Iris pigment epithelial cell (primary cell): ENCODE results near the gene CDH18.

Experiments used
- DNase-seq: peaks from one replicate; pipeline ENCODE4 v3.0.0-alpha.2; 2011; ENCODE audit warnings: low read depth

CDH18 gene

DNA sequence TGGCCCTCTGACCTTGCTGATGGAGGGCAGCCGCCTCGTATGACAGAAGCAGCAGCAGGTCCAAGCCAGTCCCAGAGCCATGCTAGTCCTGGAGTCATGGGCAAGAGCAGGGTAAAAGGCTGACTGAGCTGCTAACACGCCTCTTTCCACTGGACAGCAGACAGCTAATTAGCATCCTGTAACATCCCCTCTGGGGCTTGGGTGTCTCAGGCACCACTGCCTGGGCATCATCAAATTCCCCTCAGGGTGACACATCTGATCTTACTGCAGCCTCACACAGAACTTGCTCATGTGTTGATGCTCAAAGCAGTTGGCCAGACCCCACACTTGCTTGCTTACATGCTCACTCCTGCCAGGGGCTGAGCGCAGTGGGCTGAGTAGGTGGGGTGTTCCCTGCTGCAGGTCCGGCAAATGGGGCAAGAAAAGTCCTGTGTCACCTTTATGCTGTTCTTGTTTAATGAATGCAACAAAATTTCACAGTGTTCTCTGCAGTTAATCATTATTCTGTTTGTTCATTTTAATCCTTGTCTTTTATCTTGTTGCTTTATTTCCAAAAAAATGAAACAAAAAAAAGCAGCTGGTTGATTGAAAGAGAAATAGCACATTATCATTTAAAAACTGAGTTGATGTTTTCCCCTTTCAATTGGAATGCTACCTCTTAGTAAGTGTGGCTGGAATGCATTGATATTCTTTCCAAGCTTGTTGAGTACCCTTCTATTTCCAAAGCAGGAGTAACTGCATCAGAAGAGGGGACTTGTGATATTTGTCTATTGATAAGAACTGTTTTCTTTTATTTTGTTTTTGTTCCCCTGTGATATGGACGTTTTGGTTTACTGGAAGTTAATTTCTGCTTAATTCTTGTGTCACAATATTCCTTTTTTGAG, 254.1 kb downstream of the CDH18 start:
- DNase-seq, result no peak

- no peak for DNase-seq
These were observed 259.4 kb downstream of the CDH18 start for GRCh38 chr5:19728571-19728970.

- no peak for DNase-seq
These were observed 268.9 kb downstream of the CDH18 start for GRCh38 chr5:19719109-19719508.

- no peak for DNase-seq
These were observed 274.3 kb downstream of the CDH18 start for GRCh38 chr5:19713740-19714139.

DNA sequence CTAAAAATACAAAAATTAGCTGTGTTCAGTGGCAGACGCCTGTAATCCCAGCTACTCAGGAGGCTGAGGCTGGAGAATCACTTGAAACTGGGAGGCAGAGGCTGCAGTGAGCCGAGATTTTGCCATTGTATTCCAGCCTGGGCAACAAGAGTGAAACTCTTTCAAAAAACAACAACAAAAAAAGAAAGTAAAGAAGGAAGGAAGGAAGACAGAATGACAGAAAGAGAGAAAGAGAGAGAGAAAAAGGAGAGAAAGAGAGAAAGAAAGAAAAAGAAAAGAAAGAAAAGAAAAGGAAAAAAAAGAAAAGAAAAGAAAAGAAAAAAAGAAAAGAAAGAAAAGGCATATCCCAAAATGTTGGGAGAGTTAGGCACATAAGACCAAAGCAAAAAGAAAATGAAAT, 278.6 kb downstream of the CDH18 start:
- no peak for DNase-seq

DNA sequence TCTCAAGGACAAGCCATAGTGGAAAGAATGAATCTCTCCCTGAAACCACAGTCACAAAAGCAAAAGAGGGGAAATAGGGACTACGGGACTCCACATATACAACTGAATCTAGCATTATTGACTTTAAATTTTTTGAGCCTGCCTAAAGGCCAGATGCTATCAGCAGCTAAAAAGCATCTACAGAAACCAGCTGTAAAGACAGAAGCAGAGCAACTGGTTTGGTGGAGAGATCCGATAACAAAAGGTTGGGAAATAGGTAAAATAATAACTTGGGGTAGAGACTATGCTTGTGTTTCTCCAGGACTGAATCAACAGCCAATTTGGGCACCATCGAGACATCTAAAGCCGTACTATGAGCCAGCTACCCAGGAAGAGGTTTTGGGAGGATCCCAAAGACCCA, 281.2 kb downstream of the CDH18 start:
- no peak for DNase-seq

DNA sequence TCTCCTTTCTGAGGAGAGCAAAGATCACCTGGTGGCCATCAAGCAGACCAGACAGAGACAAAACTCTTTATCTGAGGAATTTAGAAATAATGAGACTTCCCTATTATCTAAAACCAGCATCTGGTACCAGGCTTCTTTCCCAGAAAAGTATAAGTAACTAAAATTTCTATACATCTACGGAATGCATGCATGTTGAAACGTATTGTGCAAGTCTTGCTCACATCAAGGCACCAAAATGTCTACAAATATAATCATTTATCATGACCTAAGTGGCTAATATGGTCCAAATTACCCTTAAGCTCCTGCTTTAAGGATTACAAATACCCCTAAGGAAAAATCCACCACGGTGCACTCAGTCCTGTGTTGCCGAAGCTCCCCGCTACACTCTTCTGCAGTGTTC, 286.3 kb downstream of the CDH18 start:
- no peak for DNase-seq

- DNase-seq, result no peak
These were observed 292.9 kb downstream of the CDH18 start for GRCh38 chr5:19694949-19695611.

- no peak for DNase-seq
These were observed 297.0 kb downstream of the CDH18 start for GRCh38 chr5:19690978-19691377.

GRCh38 chr5:19685473-19685872, 302.5 kb downstream of the CDH18 start:
- no peak for DNase-seq

- peak; percentile 4 for DNase-seq
These were observed 311.1 kb downstream of the CDH18 start for GRCh38 chr5:19676895-19677294.

DNA sequence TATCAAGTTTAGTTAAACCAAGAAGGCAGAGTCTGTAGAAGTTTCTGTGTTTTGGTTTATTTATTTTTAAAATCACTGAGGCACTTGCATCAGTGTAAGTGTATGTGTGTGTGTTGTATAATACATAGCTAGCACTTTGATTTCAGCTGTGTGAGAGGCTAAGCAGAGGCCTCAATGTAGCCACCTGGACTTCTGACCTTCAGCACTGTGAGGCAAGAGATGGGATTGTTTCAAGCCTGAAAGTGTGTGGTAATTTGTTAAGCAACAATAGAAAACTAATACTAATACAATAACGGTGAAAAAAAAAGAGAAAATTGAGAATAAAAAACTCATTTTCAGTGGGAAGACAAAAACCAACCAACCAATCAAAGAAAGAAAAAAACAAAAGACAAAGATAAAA, 327.3 kb downstream of the CDH18 start:
- DNase-seq, result no peak

DNA sequence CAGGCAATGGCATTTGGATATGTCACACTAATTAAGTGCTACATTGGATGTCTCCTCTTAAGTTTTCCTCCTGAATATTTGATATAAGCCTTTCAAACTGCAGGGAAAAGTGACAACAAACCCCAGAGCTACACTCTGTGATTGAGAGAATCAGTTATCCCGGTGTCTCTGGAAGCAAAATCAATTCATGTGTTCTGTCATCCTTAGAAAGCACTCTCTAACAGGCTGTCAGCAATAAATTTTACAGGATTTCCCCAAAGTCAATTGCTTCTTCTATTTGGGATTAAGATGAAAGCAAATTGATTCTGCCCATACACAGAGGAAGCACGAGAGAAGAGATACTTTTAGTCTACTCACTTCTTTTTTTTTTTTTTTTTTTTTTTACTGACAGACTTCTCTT, 332.4 kb downstream of the CDH18 start:
- no peak for DNase-seq

- DNase-seq, result no peak
These were observed 349.5 kb downstream of the CDH18 start for GRCh38 chr5:19638461-19638860.

GRCh38 chr5:19630876-19631275, 357.1 kb downstream of the CDH18 start:
- no peak for DNase-seq

GRCh38 chr5:19626211-19626610, 361.8 kb downstream of the CDH18 start:
- DNase-seq, result no peak

DNA sequence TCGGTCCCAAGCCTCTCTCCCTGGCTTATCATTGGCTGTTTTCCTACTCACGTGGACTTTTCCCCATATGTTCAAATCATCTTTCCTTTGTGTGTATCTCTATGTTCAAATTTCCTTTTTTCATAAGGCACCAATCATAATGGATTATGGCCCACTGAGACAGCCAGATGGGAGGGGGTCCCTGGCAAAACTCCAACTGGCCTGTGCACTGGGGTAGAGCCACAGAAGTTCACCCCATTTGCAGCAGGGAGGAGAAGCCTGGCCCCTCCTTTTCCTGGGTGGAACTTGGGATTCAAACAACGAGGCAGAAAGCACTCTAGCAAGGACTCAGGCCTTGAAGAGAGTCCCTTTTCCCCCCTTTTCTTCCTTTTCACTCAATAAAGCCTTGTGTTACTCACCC, 362.4 kb downstream of the CDH18 start:
- no peak for DNase-seq

- DNase-seq, result no peak
These were observed 368.4 kb downstream of the CDH18 start for GRCh38 chr5:19619571-19619970.

DNA sequence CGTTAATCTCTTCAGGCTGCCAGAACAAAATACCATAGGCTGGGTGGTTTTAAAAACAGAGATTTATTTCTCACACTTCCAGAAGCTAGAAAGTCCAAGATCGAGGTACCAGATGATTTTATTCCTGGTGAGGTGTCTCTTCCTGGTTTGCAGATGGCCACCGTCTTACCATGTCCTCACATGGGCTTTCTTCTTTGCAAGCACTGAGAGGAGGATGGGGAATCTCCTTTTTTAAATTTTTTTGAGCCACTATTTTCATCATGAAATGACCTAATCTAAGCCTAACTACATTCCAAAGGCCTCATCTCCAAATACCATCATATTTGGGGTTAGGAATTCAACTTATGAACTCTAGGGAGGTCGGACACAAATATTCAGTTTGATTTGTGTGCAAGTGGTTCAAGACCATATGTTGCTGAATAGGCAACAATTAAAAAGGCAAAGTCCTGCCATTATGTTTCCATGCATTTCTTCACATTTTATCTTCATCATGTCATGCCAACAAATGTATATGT, 371.2 kb downstream of the CDH18 start:
- no peak for DNase-seq

DNA sequence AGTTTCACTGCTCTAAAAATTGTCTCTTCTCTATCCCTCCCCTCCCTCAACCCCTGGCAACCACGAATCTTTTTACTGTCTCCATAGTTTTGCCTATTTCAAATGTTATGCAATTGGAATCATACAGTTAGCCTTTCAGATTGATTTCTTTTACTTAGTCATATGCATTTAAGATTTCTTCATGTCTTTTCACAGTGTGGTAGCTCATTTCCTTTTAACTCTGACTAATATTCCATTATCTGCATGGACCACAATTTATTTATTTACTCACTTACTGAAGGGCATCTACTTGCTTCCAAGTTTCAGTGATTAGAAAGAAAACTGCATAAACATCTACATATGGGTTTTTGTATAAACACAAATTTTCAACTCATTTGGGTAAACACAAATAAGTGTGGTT, 372.3 kb downstream of the CDH18 start:
- DNase-seq, result no peak

DNA sequence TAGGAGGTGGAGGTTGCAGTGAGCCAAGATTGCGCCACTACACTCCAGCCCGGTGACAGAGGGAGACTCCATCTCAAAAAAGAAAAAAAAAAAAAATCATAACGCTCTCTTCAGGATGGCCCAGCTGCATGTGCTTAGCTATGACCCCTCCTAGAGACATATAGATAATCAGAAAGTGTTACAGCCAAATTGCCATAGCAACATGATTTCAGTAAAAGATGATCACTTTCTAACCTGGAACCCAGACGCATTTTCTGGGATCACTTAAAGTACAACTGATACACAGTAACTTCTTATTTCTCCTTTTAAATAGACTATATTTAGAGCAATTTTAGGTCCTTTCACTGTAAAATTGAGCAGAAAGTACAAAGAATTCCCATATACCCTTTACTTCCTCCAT, 372.9 kb downstream of the CDH18 start:
- no peak for DNase-seq

- no peak for DNase-seq
These were observed 379.5 kb downstream of the CDH18 start for GRCh38 chr5:19608444-19609002.

- DNase-seq, result no peak
These were observed 382.1 kb downstream of the CDH18 start for GRCh38 chr5:19605846-19606407.
